OCI-LY7 (cell line): Measurements from ENCODE around the gene MISP3. TPM values are rescaled to one million over a fixed set of nuclear protein-coding genes. Genes with fewer than 3 reads are reported as not detected.
A peak's percentile ranks its signal among the peaks of the same experiment; 100 is the strongest.

Experiments
- BruUV-seq: library from RNA; stranded (reverse); fragments of 400-500 nt; replicated peaks from 2 replicates; lab custom pipeline; 2021; lab: Mats Ljungman, UMichigan
- CTCF ChIA-PET: fragments of 300-600 bp; sonication (Branson Sonifier 250); formaldehyde crosslinking; loops from one replicate; lab custom pipeline; 2022; ENCODE audit warnings: antibody characterized with exemption; ENCODE audit not compliant: unreplicated experiment; lab: Charles Lee
- POLR2A ChIA-PET: fragments of 300-600 bp; sonication (Branson Sonifier 250); formaldehyde crosslinking; loops from one replicate; lab custom pipeline; 2022; ENCODE audit warnings: antibody characterized with exemption; lab: Charles Lee
- DNase-seq: peaks from one replicate; pipeline ENCODE4 v3.0.0-alpha.2; 2015; ENCODE audit warnings: low spot score
- H2AFZ ChIP-seq: fragments of 200-600 bp; sonication (generic), shearing (Covaris generic); 2 replicates; pipeline ENCODE4 v1.6.1; 2014; ENCODE audit warnings: mild to moderate bottlenecking, antibody characterized with exemption, low read length, moderate library complexity
- H3K27ac ChIP-seq: fragments of 200-600 bp; sonication (generic); 2 replicates; pipeline ENCODE4 v1.5.1; 2014; ENCODE audit warnings: mixed run types, low read depth, mild to moderate bottlenecking, moderate library complexity, low read length, inconsistent platforms; ENCODE audit not compliant: poor library complexity, severe bottlenecking
- H3K36me3 ChIP-seq: fragments of 200-600 bp; sonication (generic); 2 replicates; pipeline ENCODE4 v1.6.1; 2014; ENCODE audit warnings: mild to moderate bottlenecking, antibody characterized with exemption, low read length, moderate library complexity, mixed read lengths; ENCODE audit not compliant: insufficient read depth
- H3K4me1 ChIP-seq: fragments of 200-600 bp; sonication (generic); 2 replicates; pipeline ENCODE4 v1.5.1; 2014; ENCODE audit warnings: mild to moderate bottlenecking, low read length; ENCODE audit not compliant: insufficient read depth, poor library complexity, severe bottlenecking
- H3K4me2 ChIP-seq: fragments of 200-600 bp; sonication (generic); 2 replicates; pipeline ENCODE4 v1.6.1; 2014; ENCODE audit warnings: mild to moderate bottlenecking, low read length
- H3K4me3 ChIP-seq: fragments of 200-600 bp; sonication (generic); 2 replicates; pipeline ENCODE4 v1.5.1; 2014; ENCODE audit warnings: mild to moderate bottlenecking, low read depth, low read length; ENCODE audit not compliant: poor library complexity, severe bottlenecking
- H3K79me2 ChIP-seq: fragments of 200-600 bp; sonication (generic); 2 replicates; pipeline ENCODE4 v1.6.1; 2016; ENCODE audit warnings: low read depth, mild to moderate bottlenecking, low read length, moderate library complexity, mixed read lengths; ENCODE audit not compliant: insufficient read depth
- H3K9me2 ChIP-seq: fragments of 200-600 bp; sonication (generic); 2 replicates; pipeline ENCODE4 v1.6.1; 2016; ENCODE audit warnings: mild to moderate bottlenecking, low read length, mixed read lengths; ENCODE audit not compliant: insufficient read depth
- H3K9me3 ChIP-seq: fragments of 200-600 bp; sonication (generic); 2 replicates; pipeline ENCODE4 v1.6.1; 2014; ENCODE audit warnings: mild to moderate bottlenecking, mixed run types, low read length, mixed read lengths
- H4K20me1 ChIP-seq: fragments of 200-600 bp; sonication (generic); 2 replicates; pipeline ENCODE4 v1.6.1; 2014; ENCODE audit warnings: mild to moderate bottlenecking, antibody characterized with exemption, low read length, moderate library complexity, mixed read lengths; ENCODE audit not compliant: insufficient read depth
- CTCF ChIP-seq: fragments of 200-600 bp; sonication (generic); conservative IDR thresholded peaks from 2 replicates; pipeline ENCODE4 v1.5.1; 2014; ENCODE audit warnings: mild to moderate bottlenecking, antibody characterized with exemption, low read length, moderate library complexity, mixed read lengths
- EZH2phosphoT487 ChIP-seq: fragments of 200-600 bp; sonication (generic); IDR thresholded peaks from 2 replicates; pipeline ENCODE4 v1.6.1; 2018; ENCODE audit warnings: low read depth, borderline replicate concordance, mild to moderate bottlenecking, mixed run types, antibody characterized with exemption, low read length, moderate library complexity, mixed read lengths
- intact Hi-C: fragments of 100-400 bp; cut with micrococcal nuclease; formaldehyde crosslinking; loops from one replicate; pipeline ENCODE4 v1.10.0; 2022; ENCODE audit not compliant: unreplicated experiment
- total RNA-seq, 2 experiments: library from RNA; depleted of rRNA in 1 of 2; stranded (reverse); fragments of >200 nt in 1 of 2; shearing (Covaris generic) in 1 of 2; gene quantifications; 2 replicates each; pipeline ENCODE4 v1.2.3, GENCODE V29; 2014 to 2022

MISP3 gene
- total RNA-seq, 2 experiments from 2014 or later: 3.3 to 3.9 TPM

DNA sequence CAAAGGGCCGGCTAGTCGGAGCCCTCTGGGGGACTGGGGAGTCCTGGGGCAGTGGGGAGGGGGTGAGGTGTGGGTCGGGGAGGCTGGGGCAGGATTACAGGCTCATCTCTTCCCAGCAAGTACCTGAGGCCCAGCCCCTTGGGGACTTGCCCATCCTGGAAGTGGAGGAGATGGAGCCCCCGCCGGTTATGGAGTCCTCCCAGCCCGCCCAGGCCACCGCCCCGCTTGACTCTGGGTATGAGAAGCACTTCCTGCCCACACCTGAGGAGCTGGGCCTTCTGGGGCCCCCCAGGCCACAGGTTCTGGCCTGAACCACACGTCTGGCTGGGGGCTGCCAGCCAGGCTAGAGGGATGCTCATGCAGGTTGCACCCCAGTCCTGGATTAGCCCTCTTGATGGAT lies 20.6 kb upstream of the MISP3 start:
- Histone ChIP-seq H3K27ac (no peak overlapping the region), H3K9me3 (no peaks in the 10 kb centered on the region), H3K4me2 (no peak overlapping the region), H2AFZ (no peak overlapping the region), H3K9me2 (no peaks in the 10 kb centered on the region), H3K4me3 (no peak overlapping the region), H4K20me1 (no peaks in the 10 kb centered on the region), H3K4me1 (no peaks in the 10 kb centered on the region), H3K36me3 (peaks cover 9% of the 10 kb centered on the region), H3K79me2 (no peaks in the 10 kb centered on the region)
- CTCF ChIA-PET: no interaction called here
- POLR2A ChIA-PET: no interaction called here
- TF ChIP-seq EZH2phosphoT487 (no peak), CTCF (no peak)
- intact Hi-C loops: no loop called here
- DNase-seq: no peak
- BruUV-seq: no TSS peak

DNA sequence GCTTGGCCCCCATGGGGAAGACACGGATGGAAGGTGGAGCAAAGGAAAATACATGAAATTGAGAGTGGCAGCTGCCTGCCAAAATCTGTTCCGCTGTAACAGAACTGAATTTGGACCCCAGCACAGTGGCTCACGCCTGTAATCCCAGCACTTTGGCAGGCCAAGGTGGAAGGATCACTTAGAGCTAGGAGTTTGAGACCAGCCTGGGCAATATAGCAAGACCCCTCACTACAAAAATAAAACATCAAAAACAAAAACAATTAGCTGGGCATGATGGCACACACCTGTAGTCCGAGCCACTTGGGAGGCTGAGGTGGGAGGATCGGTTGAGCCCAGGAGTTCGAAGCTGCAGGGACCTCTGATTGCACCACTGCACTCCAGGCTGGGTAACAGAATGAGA lies 20.1 kb upstream of the MISP3 start:
- no peak for DNase-seq
- no peaks in the 10 kb centered on the region for H3K9me3 ChIP-seq
- intact Hi-C loops: no loop called here
- no peak overlapping the region for H2AFZ ChIP-seq
- no peaks in the 10 kb centered on the region for H3K4me1 ChIP-seq
- TF ChIP-seq CTCF (no peak), EZH2phosphoT487 (no peak)
- H3K79me2 ChIP-seq: no peaks in the 10 kb centered on the region
- CTCF ChIA-PET: no interaction called here
- no peak overlapping the region for H3K4me3 ChIP-seq
- H3K4me2 ChIP-seq: no peak overlapping the region
- peaks cover 9% of the 10 kb centered on the region for H3K36me3 ChIP-seq
- H3K27ac ChIP-seq: no peak overlapping the region
- no peaks in the 10 kb centered on the region for H4K20me1 ChIP-seq
- no peaks in the 10 kb centered on the region for H3K9me2 ChIP-seq
- POLR2A ChIA-PET: no interaction called here
- BruUV-seq: TSS peak; percentile 80

GRCh38 chr19:14053032-14053431 lies 19.6 kb upstream of the MISP3 start:
- POLR2A ChIA-PET: no interaction called here
- Histone ChIP-seq H3K4me2 (no peak overlapping the region), H4K20me1 (no peaks in the 10 kb centered on the region), H3K4me1 (no peaks in the 10 kb centered on the region), H3K4me3 (no peak overlapping the region), H2AFZ (no peak overlapping the region), H3K36me3 (peaks cover 9% of the 10 kb centered on the region), H3K9me3 (no peaks in the 10 kb centered on the region), H3K27ac (no peak overlapping the region), H3K9me2 (no peaks in the 10 kb centered on the region), H3K79me2 (no peaks in the 10 kb centered on the region)
- no peak for DNase-seq
- TF ChIP-seq EZH2phosphoT487: no peak
- no peak for TF ChIP-seq CTCF
- intact Hi-C loops: no loop called here
- no TSS peak for BruUV-seq
- CTCF ChIA-PET: no interaction called here
